Activated CD8-positive, alpha-beta memory T cell treated with anti-CD3 and anti-CD28 coated beads for 24 hours (primary cell): Measurements from ENCODE around the gene WIPF2.

Experiments
- DNase-seq: peaks from one replicate; pipeline ENCODE4 v3.0.0-alpha.2; 2020

Gene WIPF2

GRCh38 chr17:40253565-40253964 lies 34.5 kb downstream of the WIPF2 start:
- DNase-seq = no peak

DNA sequence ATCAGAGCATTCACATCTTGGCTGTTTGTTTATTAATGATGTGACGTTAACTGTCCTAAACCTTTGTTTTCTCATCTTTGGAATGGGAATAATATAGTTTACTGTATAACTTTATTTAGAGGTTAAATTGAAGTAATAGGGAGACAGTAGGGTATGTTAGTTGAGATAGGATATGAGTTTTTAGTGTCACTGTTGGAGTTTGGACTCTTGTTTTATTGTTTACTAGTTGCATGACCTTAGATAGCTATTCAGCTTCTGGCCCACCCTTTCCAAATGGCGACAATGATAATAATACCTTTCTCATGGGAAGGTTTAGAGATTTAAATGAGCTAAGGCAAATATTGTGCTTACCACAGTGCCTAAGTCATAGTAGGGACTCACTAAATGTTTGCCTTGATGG lies 40.4 kb downstream of the WIPF2 start:
- no peak for DNase-seq

- DNase-seq = no peak
These were observed 41.4 kb downstream of the WIPF2 start for GRCh38 chr17:40260528-40260927.

GRCh38 chr17:40264458-40265185 lies 45.5 kb downstream of the WIPF2 start:
- no peak for DNase-seq

DNA sequence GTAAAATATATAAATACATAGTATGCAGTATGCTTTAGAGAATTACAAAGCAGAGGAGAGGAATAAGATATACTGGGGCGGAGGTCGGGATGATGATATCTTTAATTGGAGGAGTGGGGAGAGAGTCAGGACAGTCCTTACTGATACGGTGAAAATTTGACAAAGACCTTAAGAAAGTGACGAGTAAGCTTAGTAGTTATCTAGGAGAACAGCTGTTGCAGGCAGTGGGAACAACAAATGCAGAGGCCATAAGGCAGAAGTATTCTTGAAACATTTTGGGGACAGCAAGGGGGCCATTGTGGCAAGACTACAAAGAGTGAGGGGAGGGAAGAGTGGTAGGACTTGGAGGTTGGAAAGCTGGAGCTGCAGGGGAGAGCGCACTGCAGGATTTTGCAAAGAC lies 46.2 kb downstream of the WIPF2 start:
- DNase-seq = no peak

- no peak for DNase-seq
These were observed 47.8 kb downstream of the WIPF2 start for GRCh38 chr17:40266882-40267281.

DNA sequence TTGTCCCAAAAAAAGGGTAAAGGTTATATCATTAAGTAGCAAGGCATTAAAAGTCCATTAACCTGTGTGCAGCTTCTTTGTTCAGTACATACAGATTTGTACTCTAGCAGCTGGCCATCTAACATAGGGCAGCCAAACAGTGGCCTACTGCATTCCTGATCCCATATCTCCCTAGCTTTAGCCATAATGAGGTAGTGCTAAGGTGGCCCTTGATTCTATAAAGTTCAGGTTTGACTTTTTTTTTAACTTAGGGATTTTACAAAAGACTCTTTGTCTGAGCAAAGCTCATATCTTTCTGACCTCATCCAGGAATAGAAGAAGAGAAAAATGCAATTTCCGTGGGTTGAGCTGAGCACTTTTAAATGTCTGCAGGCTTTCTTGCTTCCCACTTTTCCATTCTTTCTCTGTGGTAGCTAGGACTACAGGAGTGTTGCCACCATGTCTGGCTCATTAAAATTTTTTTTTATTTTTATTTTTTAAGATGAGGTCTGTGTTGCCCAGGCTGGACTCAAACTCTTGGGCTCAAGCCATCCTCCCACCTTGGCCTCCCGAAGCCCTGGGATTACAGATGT lies 49.1 kb downstream of the WIPF2 start:
- no peak for DNase-seq

GRCh38 chr17:40278414-40278813 lies 59.3 kb downstream of the WIPF2 start:
- DNase-seq = no peak

DNA sequence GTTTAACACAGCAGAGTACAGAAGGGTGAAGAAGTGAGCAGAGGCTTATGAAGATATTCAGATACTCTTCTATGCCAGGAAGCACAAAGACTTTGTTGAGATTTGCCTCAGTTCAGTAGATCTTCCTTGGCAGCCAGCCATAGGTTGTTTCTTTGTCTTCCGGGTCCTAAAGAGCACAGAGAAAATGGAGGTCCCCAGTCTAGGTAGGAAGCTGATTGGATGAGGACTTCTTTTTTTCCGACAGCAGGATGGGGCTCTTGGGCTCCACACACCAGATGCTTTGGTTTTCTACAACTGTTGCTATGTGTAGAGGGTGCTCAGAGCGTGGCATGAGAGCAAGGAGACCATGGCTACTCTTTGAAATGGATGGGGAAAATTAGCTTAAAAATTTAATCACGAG lies 60.3 kb downstream of the WIPF2 start:
- DNase-seq = no peak

DNA sequence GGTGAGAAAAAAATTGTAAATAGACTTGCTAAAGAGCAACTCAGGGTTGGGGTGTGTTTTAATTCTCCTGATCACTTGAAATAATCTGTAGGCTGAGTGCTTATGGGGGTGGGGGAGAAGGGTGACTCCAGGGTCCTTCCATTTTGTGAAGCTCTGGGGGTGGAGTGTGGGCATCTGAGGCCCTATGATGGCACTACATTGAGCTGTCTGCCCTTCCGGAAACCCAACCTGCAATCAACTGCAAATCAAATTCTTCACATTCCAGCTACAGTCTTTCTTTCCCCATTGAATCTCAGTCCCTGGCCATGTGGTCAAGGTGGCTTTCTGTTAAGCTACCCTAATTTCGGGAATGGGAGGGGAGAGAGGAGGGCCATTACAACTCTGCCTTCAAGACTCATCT lies 62.6 kb downstream of the WIPF2 start:
- DNase-seq = no peak

DNA sequence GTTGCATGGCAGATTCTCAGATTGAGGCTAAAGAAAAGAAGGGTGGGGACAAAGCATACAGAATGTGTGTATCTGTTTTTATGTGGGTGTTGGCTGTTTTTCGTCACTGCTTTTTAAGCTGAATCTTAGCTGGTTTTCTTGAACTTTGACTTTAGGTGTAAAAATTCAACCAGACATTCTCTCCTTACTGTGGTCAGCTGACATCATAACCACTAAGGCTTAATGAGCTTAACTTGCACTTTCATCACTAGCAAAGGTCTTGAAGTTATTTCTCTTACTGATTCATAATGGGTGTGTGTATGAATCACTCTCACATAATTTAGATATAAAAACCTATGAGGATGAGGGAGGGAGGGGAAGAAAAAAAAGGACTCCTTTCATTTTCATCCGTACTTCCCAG lies 64.6 kb downstream of the WIPF2 start:
- DNase-seq = no peak

DNA sequence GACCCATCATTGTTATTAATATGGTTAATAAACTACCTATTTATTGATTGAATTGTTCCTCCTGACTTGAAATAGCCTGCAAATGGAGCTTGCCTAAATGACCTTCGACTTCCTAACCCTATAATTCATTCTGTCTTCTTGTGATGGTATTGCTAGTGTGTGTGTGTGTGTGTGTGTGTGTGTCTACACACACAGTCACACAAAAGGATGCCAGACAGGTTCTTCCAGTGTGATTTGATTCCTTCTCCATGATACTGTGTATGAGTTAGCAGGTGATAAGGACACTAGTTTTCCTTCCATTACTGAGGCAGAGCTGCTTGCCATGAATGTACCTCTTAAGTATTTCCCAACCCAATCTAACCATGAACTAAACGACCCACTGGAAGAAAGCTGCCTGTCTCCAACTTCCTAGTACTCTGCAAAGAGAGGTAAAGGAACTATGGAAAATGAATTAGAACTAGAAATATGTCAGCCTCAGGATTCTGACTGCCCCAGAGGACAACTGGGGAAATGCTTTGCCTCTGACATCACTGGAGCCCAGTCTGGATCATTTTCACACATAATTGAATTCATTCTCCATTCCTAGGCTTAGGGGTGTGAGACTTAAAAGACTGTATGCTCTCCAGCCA lies 65.1 kb downstream of the WIPF2 start:
- no peak for DNase-seq

GRCh38 chr17:40286473-40286872 lies 67.4 kb downstream of the WIPF2 start:
- DNase-seq = no peak

DNA sequence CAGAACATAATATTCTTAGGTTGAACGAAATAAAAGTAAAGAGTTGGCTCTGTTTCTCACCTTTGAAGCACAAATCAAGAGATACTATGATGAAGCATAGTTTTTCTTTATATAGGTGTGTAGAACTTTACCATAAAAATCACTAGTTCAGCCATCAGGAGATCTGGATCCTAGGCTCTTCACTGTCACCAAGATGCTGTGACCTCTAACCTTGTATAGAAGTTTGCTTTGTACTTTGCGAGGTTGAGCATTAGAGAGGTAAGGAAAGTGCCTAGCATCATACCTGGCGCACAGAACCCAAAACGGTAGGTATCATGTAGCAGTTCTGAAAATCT lies 68.0 kb downstream of the WIPF2 start:
- DNase-seq = no peak

DNA sequence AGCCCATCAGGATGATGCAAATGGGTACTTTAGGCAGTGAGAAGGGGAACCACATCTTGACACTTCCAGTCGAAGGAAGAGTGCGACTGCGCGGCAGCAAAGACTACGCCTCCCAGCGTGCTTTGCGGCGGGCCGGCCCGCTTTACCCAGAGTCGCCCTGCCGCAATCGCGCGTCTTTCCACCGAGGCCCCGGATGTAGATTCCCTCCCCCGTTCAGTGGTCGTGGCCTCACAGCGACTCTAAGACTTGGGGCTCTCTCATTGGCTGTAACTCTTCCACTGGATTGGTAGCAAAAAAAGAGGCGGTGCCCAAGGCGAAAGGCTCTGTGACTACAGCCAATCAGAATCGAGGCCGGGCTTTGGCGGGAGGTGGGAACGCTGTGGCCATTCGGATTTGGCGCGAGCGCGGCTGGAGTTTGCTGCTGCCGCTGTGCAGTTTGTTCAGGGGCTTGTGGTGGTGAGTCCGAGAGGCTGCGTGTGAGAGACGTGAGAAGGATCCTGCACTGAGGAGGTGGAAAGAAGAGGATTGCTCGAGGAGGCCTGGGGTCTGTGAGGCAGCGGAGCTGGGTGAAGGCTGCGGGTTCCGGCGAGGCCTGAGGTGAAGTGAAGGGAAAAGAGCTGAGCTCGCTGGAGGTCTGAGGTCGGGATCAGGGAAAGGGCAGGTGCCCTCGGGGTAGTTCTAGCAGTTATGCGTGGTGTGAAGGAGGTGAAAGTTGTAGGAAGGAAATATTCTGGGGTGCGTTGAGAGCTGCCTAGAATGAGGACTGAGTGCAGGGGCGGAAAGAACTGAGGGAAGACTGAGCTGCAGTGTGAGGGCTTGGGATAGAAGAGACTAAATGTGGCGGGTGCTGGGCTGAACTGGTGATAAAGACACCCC lies 68.6 kb downstream of the WIPF2 start, which contains the start of gene CDC6:
Gene CDC6, plus strand, starts transcription at position 386 of the 876 bp plus-strand sequence. CDS start 1,542 bp downstream, outside the sequence.
- peak; percentile 97 for DNase-seq

GRCh38 chr17:40290629-40291280 lies 71.7 kb downstream of the WIPF2 start:
- no peak for DNase-seq

DNA sequence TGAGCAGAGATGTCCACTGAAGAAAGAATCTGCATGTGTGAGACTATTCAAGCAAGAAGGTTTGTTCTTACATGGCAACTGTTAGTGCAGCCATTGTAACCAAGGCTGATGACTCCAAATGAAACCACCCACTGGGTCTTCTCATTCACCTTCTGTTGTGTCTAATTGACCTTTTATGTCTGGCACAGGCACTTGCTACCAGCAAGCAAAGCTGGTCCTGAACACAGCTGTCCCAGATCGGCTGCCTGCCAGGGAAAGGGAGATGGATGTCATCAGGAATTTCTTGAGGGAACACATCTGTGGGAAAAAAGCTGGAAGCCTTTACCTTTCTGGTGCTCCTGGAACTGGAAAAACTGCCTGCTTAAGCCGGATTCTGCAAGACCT lies 72.2 kb downstream of the WIPF2 start:
- DNase-seq = no peak

GRCh38 chr17:40293363-40293762 lies 74.3 kb downstream of the WIPF2 start:
- no peak for DNase-seq

DNA sequence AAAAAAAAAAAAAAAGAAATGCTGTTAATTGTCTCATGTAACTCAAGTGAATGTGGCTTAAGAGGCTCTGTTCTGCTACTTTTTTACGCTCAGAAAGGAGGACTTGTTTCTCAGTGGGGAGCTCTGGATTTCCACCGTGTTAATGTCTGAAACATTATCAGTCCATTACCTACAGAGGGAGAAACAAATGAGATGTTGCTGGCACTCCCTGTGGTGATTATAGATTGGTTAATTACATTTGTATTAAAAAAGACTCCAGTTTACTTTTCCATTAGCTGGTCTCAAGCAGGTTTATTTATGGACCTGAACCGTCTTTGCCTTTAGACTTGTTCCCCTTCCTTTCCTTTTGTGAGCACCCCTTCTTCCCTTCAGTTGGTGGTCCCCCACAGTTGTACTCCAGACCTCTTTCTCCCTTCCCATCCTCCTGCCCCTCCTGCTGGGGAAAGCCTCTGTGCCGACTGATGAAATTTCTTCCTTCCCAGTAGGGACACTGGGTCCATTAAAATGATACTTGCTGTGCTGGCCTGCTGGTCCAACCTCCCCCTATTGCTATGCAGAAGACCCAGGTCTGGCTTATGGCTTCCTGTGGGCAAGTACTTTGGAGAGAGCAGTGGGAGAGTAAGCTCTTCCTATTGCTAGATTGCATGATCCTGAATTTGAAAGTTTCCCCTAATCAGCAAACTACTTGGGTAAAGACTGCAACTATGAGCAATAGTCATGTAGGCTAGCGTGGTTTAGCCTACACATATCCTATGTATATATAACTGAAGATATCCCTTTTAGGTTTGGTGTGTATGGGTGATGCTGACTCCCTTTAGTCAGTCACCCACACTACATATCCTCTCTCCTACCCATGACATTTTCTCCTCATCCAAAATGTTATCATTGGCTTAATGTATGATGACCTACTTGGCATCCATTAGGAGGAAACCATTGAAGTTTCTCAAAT lies 76.7 kb downstream of the WIPF2 start:
- DNase-seq = no peak

DNA sequence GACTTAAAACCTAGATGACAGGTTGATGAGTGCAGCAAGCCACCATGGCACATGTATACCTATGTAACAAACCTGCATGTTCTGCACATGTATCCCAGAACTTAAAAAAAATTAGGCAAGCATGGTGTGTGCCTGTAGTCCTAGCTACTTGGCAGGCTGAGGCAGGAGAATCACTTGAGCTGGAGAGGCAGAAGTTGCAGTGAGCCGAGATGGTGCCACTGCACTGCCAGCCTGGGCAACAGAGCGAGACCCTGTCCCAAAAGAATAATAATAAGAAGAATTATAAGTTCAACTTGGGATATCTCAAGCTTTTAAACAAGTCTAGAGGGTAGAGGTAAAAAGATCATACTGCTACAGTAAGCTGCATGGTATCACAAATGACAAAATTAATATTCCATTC lies 78.4 kb downstream of the WIPF2 start:
- no peak for DNase-seq

GRCh38 chr17:40298726-40299125 lies 79.6 kb downstream of the WIPF2 start:
- no peak for DNase-seq
